IMR-90 (cell line): ENCODE measurements around the gene KIF21A. TPM values are rescaled to one million over a fixed set of nuclear protein-coding genes. Genes with fewer than 3 reads are reported as not detected.

ENCODE experiments used
- ATAC-seq: fragments of 200-7000 bp; cut with Tn5 transposase; 2 replicates; pipeline ENCODE4 v1.9.1; 2020; ENCODE audit warnings: low read depth, mild to moderate bottlenecking, moderate library complexity
- BruUV-seq: library from RNA; stranded (reverse); fragments of 400-500 nt; replicated peaks from 2 replicates; lab custom pipeline; 2021; lab: Mats Ljungman, UMichigan
- CTCF ChIA-PET: fragments of 300-600 bp; formaldehyde crosslinking; extraction: SDS; loops from one replicate; lab custom pipeline; 2021; ENCODE audit warnings: antibody characterized with exemption; lab: Yijun Ruan, JAX
- POLR2A ChIA-PET: fragments of 300-600 bp; sonication (Branson Sonifier 250); formaldehyde crosslinking; loops from one replicate; lab custom pipeline; 2022; ENCODE audit warnings: antibody characterized with exemption; ENCODE audit not compliant: unreplicated experiment; lab: Charles Lee
- DNase-seq: peaks from one replicate; pipeline ENCODE4 v3.0.0; 2013
- H2AFZ ChIP-seq: replicated peaks from 2 replicates; pipeline ENCODE3; 2013; ENCODE audit warnings: low read length, mild to moderate bottlenecking; ENCODE audit not compliant: poor library complexity
- H2AK5ac ChIP-seq: 2 replicates; pipeline ENCODE4 v1.6.1; 2013; ENCODE audit warnings: low read depth, low read length, inconsistent platforms
- H2AK9ac ChIP-seq: replicated peaks from 2 replicates; pipeline ENCODE3; 2013; ENCODE audit warnings: mild to moderate bottlenecking, low read depth, low read length, moderate library complexity; ENCODE audit not compliant: poor library complexity
- H2BK120ac ChIP-seq: 2 replicates; pipeline ENCODE4 v1.6.1; 2013; ENCODE audit warnings: low read depth, low read length, inconsistent platforms
- H2BK15ac ChIP-seq: 3 replicates; pipeline ENCODE4 v1.6.1; 2013; ENCODE audit warnings: low read depth, low read length, inconsistent platforms
- H2BK20ac ChIP-seq: 2 replicates; pipeline ENCODE4 v1.6.1; 2013; ENCODE audit warnings: low read depth, mild to moderate bottlenecking, inconsistent platforms, low read length, moderate library complexity
- H2BK5ac ChIP-seq: 2 replicates; pipeline ENCODE4 v1.6.1; 2013; ENCODE audit warnings: mild to moderate bottlenecking, low read depth, low read length, inconsistent platforms; ENCODE audit not compliant: poor library complexity, severe bottlenecking
- H3K14ac ChIP-seq: replicated peaks from 2 replicates; pipeline ENCODE4 v1.6.1; 2013; ENCODE audit warnings: low read depth, low read length, inconsistent platforms
- H3K18ac ChIP-seq: 2 replicates; pipeline ENCODE4 v1.6.1; 2013; ENCODE audit warnings: low read depth, low read length, control low read depth
- H3K23ac ChIP-seq: 2 replicates; pipeline ENCODE4 v1.6.1; 2013; ENCODE audit warnings: low read depth, low read length, inconsistent platforms
- H3K27ac ChIP-seq: 2 replicates; pipeline ENCODE4 v1.5.1; 2013; ENCODE audit warnings: mild to moderate bottlenecking, control low read depth, low read length; ENCODE audit not compliant: insufficient read depth
- H3K27me3 ChIP-seq: 2 replicates; pipeline ENCODE4 v1.6.1; 2013; ENCODE audit warnings: low read length; ENCODE audit not compliant: control insufficient read depth, insufficient read depth
- H3K36me3 ChIP-seq: 2 replicates; pipeline ENCODE4 v1.6.1; 2013; ENCODE audit warnings: low read length, mixed read lengths; ENCODE audit not compliant: control insufficient read depth, insufficient read depth
- H3K4ac ChIP-seq: 2 replicates; pipeline ENCODE4 v1.6.1; 2013; ENCODE audit warnings: low read depth, low read length, inconsistent platforms
- H3K4me1 ChIP-seq: 2 replicates; pipeline ENCODE4 v1.6.1; 2013; ENCODE audit warnings: low read length, mixed read lengths; ENCODE audit not compliant: control insufficient read depth, insufficient read depth
- H3K4me2 ChIP-seq: 2 replicates; pipeline ENCODE4 v1.6.1; 2013; ENCODE audit warnings: low read depth, mild to moderate bottlenecking, control low read depth, low read length, moderate library complexity
- H3K4me3 ChIP-seq: 2 replicates; pipeline ENCODE4 v1.5.1; 2013; ENCODE audit warnings: low read depth, mild to moderate bottlenecking, control low read depth, low read length, moderate library complexity; ENCODE audit not compliant: insufficient read depth
- H3K56ac ChIP-seq: 2 replicates; pipeline ENCODE4 v1.6.1; 2013; ENCODE audit warnings: low read length, inconsistent platforms; ENCODE audit not compliant: insufficient read depth; ENCODE audit errors: extremely low read depth
- H3K79me1 ChIP-seq, 2 experiments: 2 replicates each; pipeline ENCODE4 v1.6.1; 2013; ENCODE audit warnings: low read length in 2 of 2, inconsistent platforms in 1 of 2, low read depth in 1 of 2
- H3K9ac ChIP-seq: 2 replicates; pipeline ENCODE4 v1.6.1; 2013; ENCODE audit warnings: low read depth, low read length, control low read depth
- H3K9me1 ChIP-seq: 2 replicates; pipeline ENCODE4 v1.6.1; 2013; ENCODE audit warnings: low read length, inconsistent platforms; ENCODE audit not compliant: insufficient read depth
- H3K9me3 ChIP-seq: 2 replicates; pipeline ENCODE4 v1.6.1; 2013; ENCODE audit warnings: low read length; ENCODE audit not compliant: control insufficient read depth, insufficient read depth
- H4K20me1 ChIP-seq: 2 replicates; pipeline ENCODE4 v1.6.1; 2013; ENCODE audit warnings: low read length, inconsistent platforms; ENCODE audit not compliant: insufficient read depth
- H4K5ac ChIP-seq: 2 replicates; pipeline ENCODE4 v1.6.1; 2013; ENCODE audit warnings: mild to moderate bottlenecking, low read depth, low read length, control low read depth
- H4K8ac ChIP-seq, 2 experiments: 2 replicates each; pipeline ENCODE4 v1.6.1; 2013; ENCODE audit warnings: low read depth in 2 of 2, low read length in 2 of 2, control low read depth in 1 of 2, inconsistent platforms in 1 of 2
- H4K91ac ChIP-seq: 2 replicates; pipeline ENCODE4 v1.6.1; 2013; ENCODE audit warnings: low read depth, low read length, inconsistent platforms; ENCODE audit not compliant: insufficient read depth
- CEBPB ChIP-seq: IDR thresholded peaks from 2 replicates; pipeline ENCODE4 v1.6.1; 2012; ENCODE audit warnings: low read depth, low read length, improper control_type of control experiment
- MAFK ChIP-seq: IDR thresholded peaks from 2 replicates; pipeline ENCODE4 v1.6.1; 2012; ENCODE audit warnings: low read depth, low read length, improper control_type of control experiment
- MXI1 ChIP-seq: IDR thresholded peaks from 2 replicates; pipeline ENCODE4 v1.6.1; 2012; ENCODE audit warnings: low read depth, mild to moderate bottlenecking, low read length, moderate library complexity, borderline replicate concordance
- NFE2L2 ChIP-seq: fragments of 150-350 bp; IDR thresholded peaks from 2 replicates; pipeline ENCODE4 v1.6.1; 2016; ENCODE audit warnings: low read depth, mild to moderate bottlenecking, low read length
- POLR2A ChIP-seq: IDR thresholded peaks from 2 replicates; pipeline ENCODE4 v1.6.1; 2012; ENCODE audit warnings: mild to moderate bottlenecking, low read depth, low read length
- RAD21 ChIP-seq: IDR thresholded peaks from 2 replicates; pipeline ENCODE4 v1.6.1; 2012; ENCODE audit warnings: low read length, improper control_type of control experiment
- SMC3 ChIP-seq: fragments of 150-350 bp; IDR thresholded peaks from 2 replicates; pipeline ENCODE4 v1.6.1; 2016; ENCODE audit warnings: low read depth, mild to moderate bottlenecking, antibody characterized with exemption, low read length, moderate library complexity
- WGBS, 2 experiments: methylation state at CpG; one replicate each; pipeline versions ENCODE4 v1.1.5 to v1.1.7; 2013; ENCODE audit warnings: missing lambda C conversion rate in 2 of 2; ENCODE audit not compliant: insufficient read length in 1 of 2; ENCODE audit errors: extremely low coverage in 2 of 2; 5-methylcytosine and 5-hydroxymethylcytosine counted together
- dilution Hi-C: fragments of 300-500 bp; cut with HindIII; formaldehyde crosslinking; loops from one replicate; pipeline ENCODE4 v1.14.3; 2018; ENCODE audit warnings: low sequenced_read_pairs; ENCODE audit not compliant: unreplicated experiment
- in situ Hi-C: fragments of 300-500 bp; cut with MboI; formaldehyde crosslinking; loops from 3 replicates; pipeline ENCODE4 v1.14.3; 2019; ENCODE audit warnings: low sequenced_read_pairs, inconsistent platforms, mixed read lengths
- intact Hi-C: fragments of 100-400 bp; cut with micrococcal nuclease; formaldehyde crosslinking; loops from 2 replicates; pipeline ENCODE4 v1.10.0; 2022
- polyA plus RNA-seq, 3 experiments: library from polyadenylated mRNA; depleted of rRNA; stranded (reverse); fragments of >200 nt; gene quantifications; 2 replicates each; pipeline ENCODE4 v1.2.3, GENCODE V29; 2012; ENCODE audit warnings: low replicate concordance in 1 of 3
- total RNA-seq: library from RNA; depleted of rRNA; stranded (reverse); fragments of >200 nt; gene quantifications from 2 replicates; pipeline ENCODE4 v1.2.3, GENCODE V29; 2012
- TF ChIP-seq, protein P1 (sequence below): fragments of 150-350 bp; IDR thresholded peaks from 2 replicates; pipeline ENCODE4 v1.6.1; 2016; ENCODE audit warnings: low read depth, mild to moderate bottlenecking, low read length, moderate library complexity, borderline replicate concordance

Gene KIF21A
- total and polyA plus RNA-seq, 2 of the 4 experiments (the other 2 are of a cell fraction): 0.38 to 1.1 TPM

DNA sequence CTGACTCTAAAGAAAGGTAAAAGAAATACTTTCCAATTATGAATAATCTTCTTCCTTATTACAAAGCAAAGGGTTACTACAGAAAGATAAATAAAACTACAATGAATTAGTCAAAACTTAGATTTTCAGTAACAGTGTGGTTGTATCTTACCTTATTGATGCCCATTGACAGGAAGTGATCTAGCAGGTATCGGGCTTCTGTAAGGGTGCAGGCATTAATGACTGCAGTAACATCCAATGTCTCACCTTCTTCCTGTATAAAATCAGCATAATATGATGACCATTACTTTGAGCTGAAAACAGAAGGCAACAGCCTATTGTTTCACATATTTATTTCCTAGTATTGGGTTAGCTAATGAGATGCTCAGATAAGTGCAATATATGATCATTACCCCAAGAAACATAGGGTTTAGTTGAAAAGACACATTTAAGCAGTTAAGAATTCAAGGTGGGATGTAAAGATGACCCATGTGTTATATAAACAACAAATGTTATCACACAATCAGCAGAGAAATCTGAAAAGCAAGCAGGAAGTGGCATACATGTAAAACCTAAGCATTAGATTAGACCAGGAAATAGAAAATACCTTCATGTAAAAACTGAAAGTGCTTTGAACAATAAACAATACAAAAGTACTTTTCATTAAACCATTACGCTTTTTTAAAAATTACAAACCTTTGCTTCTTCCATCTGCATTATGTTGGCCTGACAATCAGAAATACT is 111.2 kb downstream of the KIF21A start:
- no peak overlapping the region for H2BK20ac ChIP-seq
- no peaks in the 10 kb centered on the region for H3K9me1 ChIP-seq
- 40 to 100% methylated on average over 1 of the region's 2 CpGs for WGBS, 2 experiments
- H3K14ac ChIP-seq: no peak overlapping the region
- BruUV-seq: no TSS peak
- DNase-seq (no peak), ATAC-seq (no peak)
- no peak overlapping the region for H4K91ac ChIP-seq
- no peak overlapping the region for H3K56ac ChIP-seq
- no peak overlapping the region for H2AFZ ChIP-seq
- no peak overlapping the region for H2AK9ac ChIP-seq
- H4K20me1 ChIP-seq: no peaks in the 10 kb centered on the region
- no peaks in the 10 kb centered on the region for H3K79me1 ChIP-seq
- no peak overlapping the region for H3K9ac ChIP-seq
- no peaks in the 10 kb centered on the region for H3K4me1 ChIP-seq
- H4K8ac ChIP-seq: no peak overlapping the region
- no peak overlapping the region for H3K23ac ChIP-seq
- no peak overlapping the region for H2BK15ac ChIP-seq
- no peak overlapping the region for H2BK120ac ChIP-seq
- no peak overlapping the region for H3K18ac ChIP-seq
- dilution Hi-C loops (no loop called here), intact Hi-C loops (loop anchor here (10.0 kb wide), 1 partner anchor 57 kb away; no protein-coding TSS in a partner anchor), in situ Hi-C loops (no loop called here)
- CTCF ChIA-PET: no interaction called here
- no peak overlapping the region for H4K5ac ChIP-seq
- H3K27ac ChIP-seq: no peak overlapping the region
- no peak overlapping the region for H3K4me3 ChIP-seq
- no peak overlapping the region for H3K4me2 ChIP-seq
- POLR2A ChIA-PET: no interaction called here
- 0 out of 2 replicates have a peak, but pooled peaks cover 2% of the 10 kb centered on the region for H3K9me3 ChIP-seq
- H3K4ac ChIP-seq: no peak overlapping the region
- no peaks in the 10 kb centered on the region for H3K36me3 ChIP-seq
- H2AK5ac ChIP-seq: no peak overlapping the region
- no peak for TF ChIP-seq CEBPB
- no peak for TF ChIP-seq POLR2A
- TF ChIP-seq MXI1: no peak
- TF ChIP-seq RAD21: no peak
- no peak for TF ChIP-seq MAFK
- no peak for TF ChIP-seq SMC3
- TF ChIP-seq NFE2L2: no peak
- TF ChIP-seq, protein P1, sequence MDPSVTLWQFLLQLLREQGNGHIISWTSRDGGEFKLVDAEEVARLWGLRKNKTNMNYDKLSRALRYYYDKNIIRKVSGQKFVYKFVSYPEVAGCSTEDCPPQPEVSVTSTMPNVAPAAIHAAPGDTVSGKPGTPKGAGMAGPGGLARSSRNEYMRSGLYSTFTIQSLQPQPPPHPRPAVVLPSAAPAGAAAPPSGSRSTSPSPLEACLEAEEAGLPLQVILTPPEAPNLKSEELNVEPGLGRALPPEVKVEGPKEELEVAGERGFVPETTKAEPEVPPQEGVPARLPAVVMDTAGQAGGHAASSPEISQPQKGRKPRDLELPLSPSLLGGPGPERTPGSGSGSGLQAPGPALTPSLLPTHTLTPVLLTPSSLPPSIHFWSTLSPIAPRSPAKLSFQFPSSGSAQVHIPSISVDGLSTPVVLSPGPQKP: no peak
- no peaks in the 10 kb centered on the region for H3K27me3 ChIP-seq
- no peak overlapping the region for H2BK5ac ChIP-seq
